ENCODE data around the gene NGB. TPM values are rescaled to one million over a fixed set of nuclear protein-coding genes. Genes with fewer than 3 reads are reported as not detected.

NGB gene
- total and polyA plus RNA-seq, 9 of the 15 experiments (the other 6 are each of a cell fraction or from before 2014, with no cell fraction given) = not detected

- no peak for TF ChIP-seq ZBTB12 (CRISPR knock-in tag; IDR thresholded peaks at IDR 0.05)
These were observed 13.3 kb downstream of the NGB start (continued) for GRCh38 chr14:77257700-77258099.

GRCh38 chr14:77256694-77257093, 14.3 kb downstream of the NGB start:
- in situ Hi-C loops (cut with MboI) = no loop called here
- ChIA-PET CTCF (ENCODE audit: low intra/inter-chr PET ratio) (no interaction called here), POLR2A (no interaction called here)
- no peaks in the 10 kb centered on the region for H3K36me3 ChIP-seq (ENCODE audit: control insufficient read depth, insufficient read depth, low read length)
- H3K79me2 ChIP-seq (ENCODE audit: control insufficient read depth, insufficient read depth, low read length) = no peaks in the 10 kb centered on the region
- 0% methylated on average over 8 of the region's 8 CpGs for WGBS (ENCODE audit: insufficient coverage, low coverage, missing lambda C conversion rate)
- no peaks in the 10 kb centered on the region for H3K9me1 ChIP-seq (ENCODE audit: control insufficient read depth, insufficient read depth, low read length)
- BruUV-seq (replicated peaks) = no TSS peak
- ATAC-seq (no peak), FAIRE-seq (no peak), DNase-seq (ENCODE audit: extremely low read depth in 1 of 4, low spot score in 3 of 4) (no peak)
- no peaks in the 10 kb centered on the region for H3K9me3 ChIP-seq (replicated peaks; ENCODE audit: control insufficient read depth, insufficient read depth, low read depth, low read length)
- no peak overlapping the region for H2AFZ ChIP-seq (ENCODE audit: low read depth, low read length)
- no peak overlapping the region for H3K4me3 ChIP-seq
- H3K27ac ChIP-seq (ENCODE audit: extremely low read depth, low read depth, low read length) = no peak overlapping the region
- H3K27me3 ChIP-seq (ENCODE audit: control insufficient read depth in 2 of 2, insufficient read depth in 2 of 2, low read length in 2 of 2) = peaks cover 0 to 63% of the 10 kb centered on the region in 2 experiments; a peak in 3 of 5 replicates
- TF ChIP-seq ZNF263 (CRISPR knock-in tag; IDR thresholded peaks at IDR 0.05; ENCODE audit: borderline replicate concordance) (no peak), ZBTB17 (CRISPR knock-in tag; IDR thresholded peaks at IDR 0.05) (no peak), HMG20B (CRISPR knock-in tag; IDR thresholded peaks at IDR 0.05) (no peak), NR1H2 (CRISPR knock-in tag; IDR thresholded peaks at IDR 0.05) (no peak), ZZZ3 (IDR thresholded peaks at IDR 0.05) (no peak), SIN3A (IDR thresholded peaks at IDR 0.05; ENCODE audit: borderline replicate concordance in 2 of 2, control insufficient read depth in 1 of 2, low read depth in 2 of 2, low read length in 2 of 2) (no peak), PHF21A (IDR thresholded peaks at IDR 0.05; ENCODE audit: borderline replicate concordance, low read depth) (no peak), ZNF395 (CRISPR knock-in tag; IDR thresholded peaks at IDR 0.05) (no peak), ZNF143 (CRISPR knock-in tag; IDR thresholded peaks at IDR 0.05) (no peak), MCM5 (IDR thresholded peaks at IDR 0.05; ENCODE audit: low read depth) (no peak), SIN3B (IDR thresholded peaks at IDR 0.05; ENCODE audit: low read depth) (no peak), HIVEP1 (CRISPR knock-in tag; IDR thresholded peaks at IDR 0.05) (no peak), E2F1 (CRISPR knock-in tag; IDR thresholded peaks at IDR 0.05) (no peak), SMARCA4 (IDR thresholded peaks at IDR 0.05) (no peak), ZNF197 (CRISPR knock-in tag; IDR thresholded peaks at IDR 0.05; ENCODE audit: low read depth) (no peak), BACH1 (tag; IDR thresholded peaks at IDR 0.05) (no peak), GABPB1 (CRISPR knock-in tag; IDR thresholded peaks at IDR 0.05) (no peak), ZBTB8A (IDR thresholded peaks at IDR 0.05; ENCODE audit: partially characterized antibody) (no peak)
- intact Hi-C loops (cut with micrococcal nuclease) = no loop called here
- H4K20me1 ChIP-seq (replicated peaks; ENCODE audit: control insufficient read depth, insufficient read depth, low read length) = no peaks in the 10 kb centered on the region; the same call in 1 of the 2 replicates
- no peak overlapping the region for H3K4me2 ChIP-seq (ENCODE audit: insufficient read depth, low read length)
- H3K9ac ChIP-seq (ENCODE audit: insufficient read depth in 1 of 2, low read depth in 2 of 2, low read length in 2 of 2) = no peak overlapping the region; a peak in 1 of 4 replicates
- H3K4me1 ChIP-seq (replicated peaks in 1 of 2; ENCODE audit: control insufficient read depth in 2 of 2, insufficient read depth in 2 of 2, low read length in 2 of 2) = no peaks in the 10 kb centered on the region
